ENCODE results near the gene GTPBP2.
A peak's percentile ranks its signal among the peaks of the same experiment; 100 is the strongest.
"Not testable (repeated sequence)": the region's sequence is repeated elsewhere in the genome, so short reads cannot be mapped to it uniquely, and the experiment has no call there.

The GTPBP2 gene

DNA sequence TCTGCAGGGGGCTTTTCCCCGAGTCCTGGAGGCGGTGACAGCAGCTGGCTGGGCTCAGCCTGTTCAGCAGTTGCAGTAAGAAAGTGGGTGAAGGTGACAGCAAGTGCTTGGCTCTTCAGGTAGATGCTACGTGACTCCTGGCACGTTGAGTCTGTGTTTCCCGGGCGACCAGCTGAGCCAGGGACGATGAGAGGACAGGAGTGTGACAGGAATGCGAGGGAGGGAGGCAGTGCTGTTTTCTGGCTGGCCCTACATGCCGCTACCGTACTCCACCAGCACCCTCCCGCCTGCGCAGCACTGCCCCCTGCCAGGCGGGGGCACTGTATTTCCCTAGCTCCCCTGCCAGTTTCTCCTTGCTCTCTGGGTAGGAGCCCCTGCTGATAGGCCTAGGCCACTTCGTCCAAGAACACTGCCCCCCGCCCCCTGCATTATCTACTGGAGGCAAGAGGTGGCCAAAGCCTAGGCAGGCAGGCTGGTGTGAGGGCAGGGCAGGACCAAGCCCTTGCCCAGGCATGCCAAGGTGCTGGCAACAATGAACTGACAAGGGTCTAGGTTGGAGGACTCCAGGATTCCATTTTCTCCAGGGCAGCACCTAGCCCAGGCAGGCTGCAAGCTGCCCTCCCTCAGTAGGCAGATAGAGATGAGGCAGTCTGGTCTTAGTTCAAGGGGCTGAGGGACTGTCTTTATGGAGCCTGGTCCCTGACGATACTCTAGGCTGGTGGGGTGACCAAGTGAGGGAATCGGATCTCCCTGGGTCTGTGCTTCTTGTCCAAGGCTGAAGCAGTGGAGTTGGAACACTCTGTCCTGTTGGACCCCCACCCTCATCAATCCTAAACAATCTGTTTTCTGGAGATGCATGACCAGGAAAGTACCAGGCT is 39.3 kb upstream of the GTPBP2 start:
- ATAC-seq (replicated peaks) (peak; percentile 59 to 63), DNase-seq (no peak)
- H3K9me3 Mint-ChIP-seq = no peaks in the 10 kb centered on the region
- peak overlapping the region; percentile 69 for H3K27ac Mint-ChIP-seq
- peaks cover 18 to 34% of the 10 kb centered on the region in 2 donors for H3K4me1 Mint-ChIP-seq
- H3K4me3 Mint-ChIP-seq = peak overlapping the region in 1 of 2 donors; percentile 35
- no peaks in the 10 kb centered on the region for H3K27me3 Mint-ChIP-seq
- peaks cover 22 to 26% of the 10 kb centered on the region in 2 donors for H3K36me3 Mint-ChIP-seq

DNA sequence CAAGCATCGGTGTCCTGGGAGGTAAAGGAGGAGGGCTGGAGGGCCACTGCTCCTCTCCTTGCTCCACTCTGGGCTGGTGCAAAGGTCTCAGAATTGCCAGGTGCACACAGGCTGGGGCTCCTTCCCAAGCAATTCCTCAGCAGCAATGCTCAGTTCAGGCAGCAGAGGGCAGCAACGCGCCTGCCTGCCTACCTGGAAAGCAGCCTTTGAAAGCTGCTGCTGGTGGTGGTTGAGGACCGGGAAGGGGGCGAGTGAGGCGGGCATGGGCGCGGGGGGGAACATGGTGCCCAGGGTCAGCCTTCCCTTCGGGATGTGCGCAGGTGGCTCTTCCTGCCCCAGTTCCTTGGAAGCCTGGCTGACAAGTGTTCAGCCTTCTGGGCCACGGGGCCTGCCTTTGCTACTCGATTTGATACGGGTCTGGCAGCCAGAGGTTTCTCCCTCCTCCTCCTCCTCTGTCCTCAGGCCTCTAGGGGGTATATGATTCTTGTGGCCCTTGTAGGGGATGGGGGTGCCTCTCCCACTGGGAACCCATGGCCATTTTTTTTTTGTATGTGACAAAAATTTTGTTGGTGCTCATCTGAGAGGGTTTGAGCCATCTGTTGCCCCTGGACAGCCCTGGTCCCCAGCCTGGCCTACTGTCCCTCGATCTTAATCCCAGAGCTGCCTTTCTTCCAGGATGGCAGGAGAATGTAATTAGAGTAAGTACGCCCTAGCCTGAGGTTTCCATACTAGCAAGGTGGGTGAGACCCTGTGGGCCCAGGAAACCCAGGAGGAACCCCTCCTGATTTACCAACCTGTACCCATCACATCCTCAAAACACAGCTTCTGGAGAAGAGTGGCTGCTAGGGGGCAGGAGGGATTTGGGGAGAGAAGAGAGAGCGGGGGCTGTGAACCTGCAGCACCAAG is 38.4 kb upstream of the GTPBP2 start:
- peak; percentile 65 to 75 for ATAC-seq (replicated peaks)
- no peaks in the 10 kb centered on the region for H3K9me3 Mint-ChIP-seq
- peaks cover 18 to 34% of the 10 kb centered on the region in 2 donors for H3K4me1 Mint-ChIP-seq
- no peaks in the 10 kb centered on the region for H3K27me3 Mint-ChIP-seq
- H3K27ac Mint-ChIP-seq = peak overlapping the region; percentile 78
- peaks cover 15 to 18% of the 10 kb centered on the region in 2 donors for H3K36me3 Mint-ChIP-seq
- DNase-seq = peak; percentile 57
- peak overlapping the region; percentile 31 to 44 for H3K4me3 Mint-ChIP-seq

DNA sequence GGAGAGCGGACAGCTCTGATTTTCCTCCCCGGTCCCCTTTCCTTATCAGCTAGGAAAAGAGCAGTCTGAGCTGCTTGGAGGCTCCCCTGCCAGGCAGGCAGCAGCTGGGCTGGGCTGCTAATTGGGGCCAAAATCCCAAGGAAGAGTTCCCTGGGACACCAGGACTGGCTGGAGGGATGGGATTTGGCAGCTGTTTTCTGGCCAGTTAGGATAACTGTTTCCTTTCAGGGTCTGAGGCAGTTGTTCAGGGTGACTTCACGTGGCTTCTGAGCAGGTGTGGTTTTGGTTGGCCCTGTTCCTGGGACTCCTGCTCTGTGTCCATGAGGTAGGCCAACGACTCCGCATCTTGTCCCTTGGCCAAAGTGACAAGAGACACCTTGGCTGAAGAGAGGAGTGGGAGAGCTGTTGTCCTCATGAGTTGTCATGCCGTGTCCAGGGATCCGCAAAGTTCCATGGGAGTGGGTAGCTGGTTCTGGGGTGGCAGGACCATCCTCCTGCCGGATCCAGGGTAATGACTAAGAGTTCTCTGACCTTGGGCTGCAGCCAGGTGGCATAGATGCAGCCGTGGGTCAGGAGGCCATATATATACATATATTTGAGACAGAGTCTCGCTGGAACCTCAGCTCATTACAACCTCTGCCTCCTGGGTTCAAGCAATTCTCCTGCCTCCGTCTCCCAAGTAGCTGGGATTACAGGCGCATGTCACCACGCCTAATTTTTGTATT is 37.3 kb upstream of the GTPBP2 start:
- no peak for ATAC-seq (replicated peaks)
- no peaks in the 10 kb centered on the region for H3K27me3 Mint-ChIP-seq
- peaks cover 6 to 9% of the 10 kb centered on the region in 2 donors for H3K36me3 Mint-ChIP-seq
- DNase-seq = no peak
- H3K9me3 Mint-ChIP-seq = no peaks in the 10 kb centered on the region
- peaks cover 18 to 28% of the 10 kb centered on the region in 2 donors for H3K4me1 Mint-ChIP-seq
- H3K4me3 Mint-ChIP-seq = no peak overlapping the region
- H3K27ac Mint-ChIP-seq = no peak overlapping the region

DNA sequence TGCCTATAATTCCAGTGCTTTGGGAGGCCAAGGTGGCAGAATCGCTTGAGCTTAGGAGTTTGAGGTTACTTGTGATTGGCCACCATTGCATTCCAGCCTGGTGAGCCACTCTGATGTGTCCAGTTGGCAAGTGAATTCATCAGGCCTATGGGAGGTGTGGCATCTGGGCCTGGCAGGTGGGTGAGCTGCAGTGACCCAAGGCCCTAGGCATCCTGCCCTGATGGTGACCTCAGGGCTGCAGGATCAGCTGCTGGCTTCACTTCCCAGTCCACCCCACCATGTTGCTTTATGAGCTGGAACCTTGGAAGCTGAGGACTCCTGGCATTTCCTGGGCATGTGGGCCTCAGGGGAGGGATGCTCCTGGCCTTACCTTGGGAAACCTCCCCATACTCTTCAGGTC is 36.3 kb upstream of the GTPBP2 start:
- Mint-ChIP-seq H3K27me3 (no peaks in the 10 kb centered on the region), H3K27ac (peak overlapping the region; percentile 54), H3K4me1 (peaks cover 17 to 27% of the 10 kb centered on the region in 2 donors), H3K9me3 (no peaks in the 10 kb centered on the region), H3K36me3 (peaks cover 2 to 3% of the 10 kb centered on the region in 2 donors), H3K4me3 (no peak overlapping the region)
- DNase-seq (no peak), ATAC-seq (replicated peaks) (no peak)

DNA sequence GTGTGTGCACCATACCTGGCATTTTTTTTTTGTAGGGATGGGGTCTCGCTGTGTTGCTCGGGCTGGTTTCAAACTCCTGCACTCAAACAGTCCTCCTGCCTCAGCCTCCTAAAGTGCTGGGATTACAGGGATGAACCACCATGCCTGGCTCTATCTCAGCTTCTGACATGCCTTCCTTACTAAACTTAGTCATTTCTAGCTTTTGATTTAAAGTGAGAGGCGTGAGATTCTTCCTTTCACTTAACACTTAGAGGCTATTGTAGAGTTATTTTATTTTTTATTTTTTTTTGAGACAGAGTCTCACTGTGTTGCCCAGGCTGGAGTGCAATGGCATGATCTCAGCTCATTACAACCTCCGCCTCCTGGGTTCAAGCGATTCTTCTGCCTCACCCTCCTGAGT is 33.9 kb upstream of the GTPBP2 start:
- not testable (repeated sequence) for H3K4me3 Mint-ChIP-seq; H3K27ac Mint-ChIP-seq; DNase-seq; H3K9me3 Mint-ChIP-seq; H3K36me3 Mint-ChIP-seq; H3K27me3 Mint-ChIP-seq; ATAC-seq (replicated peaks)
- H3K4me1 Mint-ChIP-seq = peaks cover 11 to 12% of the 10 kb centered on the region in 2 donors

DNA sequence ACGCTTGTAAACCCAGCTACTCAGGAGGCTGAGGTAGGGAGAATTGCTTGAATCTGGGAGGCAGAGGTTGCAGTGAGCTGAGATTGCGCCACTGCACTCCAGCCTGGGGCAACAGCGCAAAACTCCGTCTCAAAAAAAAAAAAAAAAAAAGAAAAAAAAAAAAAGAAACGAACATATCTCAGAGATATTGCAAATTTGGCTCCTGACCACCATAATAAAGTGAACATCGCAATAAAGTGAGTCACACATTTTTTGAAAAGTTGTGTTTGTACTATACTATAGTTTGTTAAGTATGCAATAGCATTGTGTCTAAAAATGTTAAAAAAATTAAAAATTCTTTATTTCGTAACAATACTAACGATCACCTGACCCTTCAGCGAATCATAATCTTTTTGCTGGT is 29.1 kb upstream of the GTPBP2 start:
- H3K27me3 Mint-ChIP-seq = peaks cover 4 to 15% of the 10 kb centered on the region in 2 donors
- no peak overlapping the region for H3K27ac Mint-ChIP-seq
- ATAC-seq (replicated peaks) (no peak), DNase-seq (no peak)
- no peak overlapping the region for H3K4me3 Mint-ChIP-seq
- H3K9me3 Mint-ChIP-seq = no peaks in the 10 kb centered on the region
- H3K4me1 Mint-ChIP-seq = no peaks in the 10 kb centered on the region
- no peaks in the 10 kb centered on the region for H3K36me3 Mint-ChIP-seq

DNA sequence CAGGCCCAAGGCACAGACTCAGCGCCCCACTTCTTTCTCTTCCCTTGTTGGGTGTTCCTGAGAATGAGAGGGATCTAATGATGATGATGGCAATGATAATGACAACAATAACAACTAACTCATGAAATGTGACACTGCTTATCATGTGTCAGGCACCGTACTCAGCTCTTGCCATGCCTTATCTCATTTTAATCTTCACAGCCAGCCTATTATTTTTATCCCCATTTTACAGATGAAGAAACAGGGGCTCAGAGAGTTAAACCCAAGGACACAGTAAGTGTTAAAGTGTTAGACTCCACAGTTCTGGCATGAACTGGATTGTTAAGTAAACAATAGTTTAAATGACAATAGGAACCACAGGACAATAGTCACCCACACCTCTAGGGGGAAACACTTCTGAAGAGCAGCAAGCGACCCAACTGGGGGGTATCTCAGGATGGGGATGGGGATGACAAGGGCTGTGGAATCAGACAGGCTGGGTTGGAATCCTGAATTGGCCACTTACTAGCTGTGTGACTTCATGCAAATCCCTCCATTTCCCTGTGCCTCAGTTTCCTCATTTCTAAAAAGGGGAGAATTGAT is 28.2 kb upstream of the GTPBP2 start:
- Mint-ChIP-seq H3K27me3 (peaks cover 4 to 15% of the 10 kb centered on the region in 2 donors), H3K9me3 (no peaks in the 10 kb centered on the region), H3K27ac (no peak overlapping the region), H3K36me3 (no peaks in the 10 kb centered on the region), H3K4me1 (no peaks in the 10 kb centered on the region), H3K4me3 (no peak overlapping the region)
- ATAC-seq (replicated peaks) (no peak), DNase-seq (no peak)

DNA sequence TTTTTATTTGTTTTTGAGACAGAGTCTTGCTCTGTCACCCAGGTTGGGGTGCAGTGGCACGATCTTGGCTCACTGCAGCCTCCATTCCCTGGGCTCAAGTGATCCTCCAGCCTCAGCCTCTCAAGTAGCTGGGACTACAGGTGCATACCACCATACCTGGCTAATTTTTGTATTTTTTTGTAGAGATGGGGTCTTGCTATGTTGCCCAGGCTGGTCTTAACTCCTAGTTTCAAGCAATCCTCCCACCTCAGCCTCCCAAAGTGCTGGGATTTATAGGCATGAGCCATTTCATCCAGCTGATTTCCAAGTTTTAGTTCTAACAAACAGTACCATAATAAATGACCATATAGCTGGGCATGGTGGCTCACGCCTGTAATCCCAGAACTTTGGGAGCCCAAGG is 23.8 kb upstream of the GTPBP2 start:
- not testable (repeated sequence) for ATAC-seq (replicated peaks); DNase-seq; H3K4me3 Mint-ChIP-seq; H3K36me3 Mint-ChIP-seq; H3K27ac Mint-ChIP-seq; H3K4me1 Mint-ChIP-seq; H3K27me3 Mint-ChIP-seq; H3K9me3 Mint-ChIP-seq

DNA sequence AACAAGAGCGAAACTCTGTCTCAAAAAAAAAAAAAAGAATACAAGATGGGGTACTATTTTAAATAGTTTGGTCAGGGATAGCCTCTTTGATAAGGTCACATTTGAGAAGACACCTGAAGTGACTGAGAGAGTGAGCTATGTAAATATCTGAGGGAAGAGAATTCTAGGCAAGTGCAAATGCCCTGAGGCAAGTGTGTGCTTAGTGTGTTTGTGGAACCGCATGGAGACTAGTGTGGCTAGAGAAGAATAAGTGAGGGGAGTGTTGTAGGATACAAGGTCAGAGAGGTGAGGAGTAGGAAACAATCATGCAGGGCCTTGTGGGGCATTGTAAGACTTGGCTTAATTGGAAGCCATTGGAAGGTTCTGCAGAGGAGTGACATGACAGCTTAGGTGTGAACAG is 19.2 kb upstream of the GTPBP2 start:
- Mint-ChIP-seq H3K4me1 (peaks cover 4 to 10% of the 10 kb centered on the region in 2 donors), H3K27ac (no peak overlapping the region), H3K27me3 (no peaks in the 10 kb centered on the region), H3K36me3 (no peaks in the 10 kb centered on the region), H3K4me3 (no peak overlapping the region), H3K9me3 (no peaks in the 10 kb centered on the region)
- no peak for ATAC-seq (replicated peaks)
- no peak for DNase-seq

DNA sequence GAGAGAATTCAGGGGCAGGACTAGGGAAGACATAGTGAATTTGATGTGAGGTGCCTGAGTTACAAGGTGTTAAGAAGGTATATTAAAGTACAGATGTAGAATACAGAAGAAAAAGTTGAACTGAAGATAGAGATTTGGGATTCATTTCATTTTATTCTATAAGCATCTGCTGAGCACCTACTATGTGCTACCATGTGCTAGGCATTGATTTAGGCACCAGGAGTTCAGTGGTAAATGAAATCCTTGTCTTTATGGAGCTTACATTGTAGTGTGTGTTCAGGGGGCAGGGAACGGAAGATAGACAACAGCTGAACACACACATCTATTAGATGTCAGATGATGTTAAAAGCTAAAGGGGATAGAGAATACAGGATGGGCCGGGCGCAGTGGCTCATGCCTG is 18.5 kb upstream of the GTPBP2 start:
- no peak overlapping the region for H3K4me3 Mint-ChIP-seq
- DNase-seq (no peak), ATAC-seq (replicated peaks) (no peak)
- no peak overlapping the region for H3K27ac Mint-ChIP-seq
- H3K4me1 Mint-ChIP-seq = peaks cover 4 to 10% of the 10 kb centered on the region in 2 donors
- H3K36me3 Mint-ChIP-seq = peaks cover 0 to 5% of the 10 kb centered on the region in 2 donors
- H3K9me3 Mint-ChIP-seq = no peaks in the 10 kb centered on the region
- no peaks in the 10 kb centered on the region for H3K27me3 Mint-ChIP-seq

DNA sequence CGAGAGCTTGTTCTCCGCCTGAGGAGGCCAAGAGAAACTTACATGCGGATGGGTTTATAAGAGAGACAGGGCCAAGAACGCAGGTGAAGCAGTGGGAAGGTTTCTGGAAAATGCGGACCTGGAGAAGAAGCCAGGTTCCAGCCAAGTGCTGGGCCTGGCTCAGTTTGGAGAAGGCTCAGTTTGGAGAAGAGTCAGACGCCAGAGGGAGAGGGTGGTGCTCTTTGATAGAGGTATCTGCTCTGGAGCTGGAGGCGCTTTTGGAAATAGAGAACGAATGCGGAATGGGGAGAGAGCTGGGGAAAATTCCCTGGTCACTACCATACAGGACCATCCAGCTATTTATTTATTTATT is 16.5 kb upstream of the GTPBP2 start:
- no peaks in the 10 kb centered on the region for H3K9me3 Mint-ChIP-seq
- peak overlapping the region; percentile 82 to 88 for H3K4me3 Mint-ChIP-seq
- H3K27ac Mint-ChIP-seq = peak overlapping the region; percentile 25
- ATAC-seq (replicated peaks) = peak; percentile 20 to 31
- peaks cover 7 to 10% of the 10 kb centered on the region in 2 donors for H3K4me1 Mint-ChIP-seq
- peaks cover 8 to 13% of the 10 kb centered on the region in 2 donors for H3K36me3 Mint-ChIP-seq
- H3K27me3 Mint-ChIP-seq = no peaks in the 10 kb centered on the region
- DNase-seq = no peak

DNA sequence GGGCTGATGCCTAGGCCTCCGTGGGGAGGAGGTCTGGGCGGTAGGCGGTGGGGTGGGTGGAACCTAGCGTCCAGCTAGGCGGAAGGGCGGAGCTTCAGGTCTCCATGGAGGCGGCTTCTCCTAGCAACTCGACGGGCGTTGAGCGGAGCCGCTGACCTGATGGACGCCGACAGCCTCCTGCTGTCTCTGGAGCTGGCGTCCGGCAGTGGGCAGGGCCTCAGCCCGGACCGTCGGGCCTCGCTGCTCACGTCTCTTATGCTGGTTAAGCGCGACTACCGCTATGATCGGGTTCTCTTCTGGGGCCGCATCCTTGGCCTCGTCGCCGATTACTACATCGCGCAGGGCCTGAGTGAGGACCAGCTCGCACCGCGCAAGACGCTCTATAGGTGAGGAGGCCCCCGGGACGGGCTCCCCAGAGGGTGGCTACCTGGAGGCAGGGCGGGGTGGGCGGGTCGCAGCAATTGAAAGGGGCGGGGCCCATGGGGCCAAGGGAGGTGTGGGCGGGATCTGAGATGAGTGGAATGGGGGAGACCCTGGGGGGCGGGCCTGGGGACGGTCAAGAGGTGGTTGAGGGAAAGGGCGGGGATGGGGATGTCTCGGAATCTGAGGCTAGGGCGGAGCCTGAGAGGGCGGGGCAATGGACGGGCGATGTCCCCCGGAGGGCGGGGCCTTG is 16.0 kb upstream of the GTPBP2 start, which contains the start of gene RSPH9:
RSPH9 (plus strand) TSS at position 97 of the 673 bp plus-strand sequence; CDS start at position 160, 63 bp downstream.
- no peaks in the 10 kb centered on the region for H3K27me3 Mint-ChIP-seq
- H3K9me3 Mint-ChIP-seq = no peaks in the 10 kb centered on the region
- H3K4me1 Mint-ChIP-seq = peaks cover 10% of the 10 kb centered on the region in 2 donors
- DNase-seq (peak; percentile 49), ATAC-seq (replicated peaks) (peak; percentile 92)
- peak within 1 kb of the TSS; percentile 82 to 88 for H3K4me3 Mint-ChIP-seq
- peak within 1 kb of the TSS; percentile 25 for H3K27ac Mint-ChIP-seq
- peaks cover 13 to 18% of the 10 kb centered on the region in 2 donors for H3K36me3 Mint-ChIP-seq
